HepG2 (cell line): ENCODE measurements around the gene SIX5. TPM values are rescaled to one million over a fixed set of nuclear protein-coding genes. Genes with fewer than 3 reads are reported as not detected.

Source experiments
- ARID4A ChIP-seq: sonication (generic); formaldehyde crosslinking; IDR thresholded peaks from 2 replicates; pipeline ENCODE4 v1.5.0; 2020; ENCODE audit warnings: mild to moderate bottlenecking, missing genetic modification reagents, borderline replicate concordance
- CHCHD3 ChIP-seq: sonication (generic); formaldehyde crosslinking; IDR thresholded peaks from 2 replicates; pipeline ENCODE4 v1.8.0; 2022; ENCODE audit warnings: mild to moderate bottlenecking, missing genetic modification reagents, moderate library complexity
- DRAP1 ChIP-seq: IDR thresholded peaks from 2 replicates; pipeline ENCODE4 v1.6.1; 2016; ENCODE audit warnings: missing genetic modification reagents, missing compliant biosample characterization
- EZH2 ChIP-seq: conservative IDR thresholded peaks from 2 replicates; pipeline ENCODE4 v1.6.1; 2012; ENCODE audit warnings: mild to moderate bottlenecking, low read depth, low read length, moderate library complexity
- FUBP1 ChIP-seq: sonication (generic); formaldehyde crosslinking; IDR thresholded peaks from 2 replicates; pipeline ENCODE4 v1.5.1; 2020; ENCODE audit warnings: missing genetic modification reagents, mild to moderate bottlenecking, borderline replicate concordance
- GATAD1 ChIP-seq: IDR thresholded peaks from 2 replicates; pipeline ENCODE4 v1.6.1; 2016; ENCODE audit warnings: missing genetic modification reagents, missing compliant biosample characterization
- GLMP ChIP-seq: sonication (generic); formaldehyde crosslinking; IDR thresholded peaks from 2 replicates; pipeline ENCODE4 v1.9.0; 2021; ENCODE audit warnings: missing genetic modification reagents, mild to moderate bottlenecking, borderline replicate concordance
- MATR3 ChIP-seq: sonication (generic); formaldehyde crosslinking; IDR thresholded peaks from 2 replicates; pipeline ENCODE4 v1.4.0; 2020; ENCODE audit warnings: missing genetic modification reagents
- ONECUT2 ChIP-seq: sonication (generic); formaldehyde crosslinking; IDR thresholded peaks from 2 replicates; pipeline ENCODE4 v1.4.0; 2020; ENCODE audit warnings: missing genetic modification reagents
- ZBTB7A ChIP-seq: sonication (generic); formaldehyde crosslinking; IDR thresholded peaks from 2 replicates; pipeline ENCODE4 v1.8.0; 2022; ENCODE audit warnings: mild to moderate bottlenecking, missing genetic modification reagents
- ZKSCAN5 ChIP-seq: sonication (generic); formaldehyde crosslinking; IDR thresholded peaks from 2 replicates; pipeline ENCODE4 v1.5.1; 2020; ENCODE audit warnings: mild to moderate bottlenecking, missing genetic modification reagents
- ZNF264 ChIP-seq: sonication (generic); formaldehyde crosslinking; IDR thresholded peaks from 2 replicates; pipeline ENCODE4 v1.4.0; 2020; ENCODE audit warnings: missing genetic modification reagents
- ZNF276 ChIP-seq: sonication (generic); formaldehyde crosslinking; IDR thresholded peaks from 2 replicates; pipeline ENCODE4 v1.4.0; 2020; ENCODE audit warnings: mild to moderate bottlenecking, low read depth, missing genetic modification reagents
- ZNF292 ChIP-seq: sonication (generic); formaldehyde crosslinking; IDR thresholded peaks from 2 replicates; pipeline ENCODE4 v1.8.1; 2022; ENCODE audit warnings: mild to moderate bottlenecking, low read depth, missing genetic modification reagents, borderline replicate concordance
- ZNF383 ChIP-seq: sonication (generic); formaldehyde crosslinking; IDR thresholded peaks from 2 replicates; pipeline ENCODE4 v1.4.0; 2020; ENCODE audit warnings: missing genetic modification reagents, mild to moderate bottlenecking, borderline replicate concordance
- ZNF660 ChIP-seq: sonication (generic); formaldehyde crosslinking; IDR thresholded peaks from 2 replicates; pipeline ENCODE4 v1.5.1; 2020; ENCODE audit warnings: mild to moderate bottlenecking, low read depth, missing genetic modification reagents, borderline replicate concordance
- ZNF788 ChIP-seq: sonication (generic); formaldehyde crosslinking; IDR thresholded peaks from 2 replicates; pipeline ENCODE4 v1.5.0; 2020; ENCODE audit warnings: mild to moderate bottlenecking, missing genetic modification reagents, borderline replicate concordance
- polyA plus RNA-seq, 8 experiments: library from polyadenylated mRNA; depleted of rRNA in 3 of 8; stranded (reverse) in 7 of 8; unstranded in 1 of 8; fragments of >200 nt; fragmentation: Illumina TruSeq in 4 of 8; extraction: Trizol in 4 of 8; gene quantifications; 2 replicates each; pipeline versions ENCODE4 v1.2.1 to v1.2.3, GENCODE V29; 2011 to 2016; ENCODE audit warnings: low read depth in 4 of 8, missing spikeins in 1 of 8, mixed read lengths in 1 of 8; ENCODE audit not compliant: insufficient read depth in 1 of 8
- total RNA-seq, 5 experiments: library from RNA; depleted of rRNA; stranded (reverse); fragments of >200 nt; fragmentation: Illumina TruSeq; extraction: Trizol; gene quantifications; 2 replicates each; pipeline ENCODE4 v1.2.3, GENCODE V29; 2016; ENCODE audit warnings: low read depth in 1 of 5

SIX5 gene
- total and polyA plus RNA-seq, 2 of the 13 experiments (the other 11 are each of a cell fraction or from before 2014, with no cell fraction given): 7.7 to 10.5 TPM

- TF ChIP-seq ZNF276 (CRISPR knock-in tag) (no peak), ZBTB7A (CRISPR knock-in tag) (no peak; the same call in 1 of the 2 replicates), ZNF383 (CRISPR knock-in tag) (no peak), DRAP1 (CRISPR knock-in tag) (peak; percentile 86), CHCHD3 (CRISPR knock-in tag) (no peak), MATR3 (CRISPR knock-in tag) (no peak), ZNF264 (CRISPR knock-in tag) (no peak; the same call in 1 of the 2 replicates), ARID4A (peak; percentile 81), ZKSCAN5 (no peak), ONECUT2 (CRISPR knock-in tag) (no peak), GATAD1 (CRISPR knock-in tag) (peak; percentile 76), FUBP1 (CRISPR knock-in tag) (no peak), ZNF292 (CRISPR knock-in tag) (no peak), ZNF660 (CRISPR knock-in tag) (no peak), GLMP (CRISPR knock-in tag) (no peak), ZNF788 (CRISPR knock-in tag) (peak; percentile 75; the same call in 1 of the 2 replicates), EZH2 (no peak)
These were observed at the start of gene SIX5 (continued) for GRCh38 chr19:45768984-45769782.
